ENCODE results near the gene APBA2. TPM values are rescaled to one million over a fixed set of nuclear protein-coding genes. Genes with fewer than 3 reads are reported as not detected.

The APBA2 gene
- total RNA-seq, 2 donors from 2014 or later, result 0.77 to 1.0 TPM

- no peak for DNase-seq
- Histone ChIP-seq H3K9me3 (no peaks in the 10 kb centered on the region), H3K27ac (no peak overlapping the region), H3K27me3 (no peaks in the 10 kb centered on the region), H3K36me3 (no peaks in the 10 kb centered on the region), H3K4me1 (no peaks in the 10 kb centered on the region), H3K9ac (ENCODE audit: low read depth in 2 of 2, low read length in 2 of 2) (no peak overlapping the region), H3K4me3 (no peak overlapping the region)
- TF ChIP-seq CTCF (IDR thresholded peaks at IDR 0.05), result no peak
- intact Hi-C loops (cut with DNase I), result no loop called here
These were observed 73.6 kb downstream of the APBA2 start for GRCh38 chr15:28959326-28959725.

GRCh38 chr15:28960979-28961378, 75.2 kb downstream of the APBA2 start:
- no peak for DNase-seq
- no peak overlapping the region for H3K4me3 ChIP-seq
- no peaks in the 10 kb centered on the region for H3K27me3 ChIP-seq
- intact Hi-C loops (cut with DNase I), result no loop called here
- H3K9ac ChIP-seq (ENCODE audit: low read depth in 2 of 2, low read length in 2 of 2), result no peak overlapping the region
- TF ChIP-seq CTCF (IDR thresholded peaks at IDR 0.05), result no peak
- no peaks in the 10 kb centered on the region for H3K4me1 ChIP-seq
- H3K36me3 ChIP-seq, result no peaks in the 10 kb centered on the region
- no peak overlapping the region for H3K27ac ChIP-seq
- no peaks in the 10 kb centered on the region for H3K9me3 ChIP-seq

GRCh38 chr15:28961391-28961790, 75.6 kb downstream of the APBA2 start:
- no peak for TF ChIP-seq CTCF (IDR thresholded peaks at IDR 0.05)
- Histone ChIP-seq H3K9ac (ENCODE audit: low read depth in 2 of 2, low read length in 2 of 2) (no peak overlapping the region), H3K4me3 (no peak overlapping the region), H3K4me1 (no peaks in the 10 kb centered on the region), H3K9me3 (no peaks in the 10 kb centered on the region), H3K27ac (no peak overlapping the region), H3K36me3 (no peaks in the 10 kb centered on the region), H3K27me3 (no peaks in the 10 kb centered on the region)
- intact Hi-C loops (cut with DNase I), result no loop called here
- DNase-seq, result no peak

DNA sequence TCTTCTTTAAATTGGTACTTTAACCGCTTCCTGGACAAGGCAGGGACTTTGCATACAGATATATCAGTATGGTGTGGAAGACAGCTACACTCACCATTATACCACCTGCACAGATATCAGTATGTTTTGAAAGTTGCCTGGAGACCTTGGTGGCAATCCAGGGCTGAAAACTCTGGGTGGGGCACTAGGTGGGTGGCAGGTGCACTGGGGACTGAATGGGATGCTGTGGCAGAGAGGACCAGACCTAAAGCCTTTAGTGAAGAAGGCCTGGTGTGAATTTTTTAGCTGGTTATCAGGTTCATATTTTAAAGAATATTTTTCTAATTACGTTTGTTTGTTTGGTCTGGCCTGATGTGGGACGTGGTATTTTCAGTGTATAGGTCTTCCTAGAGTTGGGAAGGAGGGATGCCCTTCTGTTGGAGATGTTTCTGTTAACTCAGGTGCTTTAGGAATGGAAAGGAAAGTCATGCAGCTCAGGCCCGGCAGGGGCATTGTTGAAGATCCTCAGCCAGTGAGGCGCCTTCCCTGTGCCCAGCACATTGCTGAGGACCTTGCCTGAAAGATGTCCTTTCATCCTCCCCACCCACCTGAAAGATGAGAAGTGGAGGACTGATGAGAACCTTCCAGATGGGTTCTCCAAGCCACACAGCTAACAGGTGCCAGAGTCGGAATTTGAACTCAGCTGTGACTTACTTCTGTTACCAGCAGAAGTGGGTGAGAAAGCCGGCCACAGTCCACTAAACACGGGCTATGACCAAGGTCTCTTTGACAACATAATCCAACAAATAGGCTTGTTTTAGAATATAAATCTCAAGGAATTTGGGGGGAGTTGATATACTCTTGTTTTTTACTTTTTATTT, 77.3 kb downstream of the APBA2 start:
- no peak for TF ChIP-seq CTCF (IDR thresholded peaks at IDR 0.05)
- DNase-seq, result no peak
- H3K36me3 ChIP-seq, result no peaks in the 10 kb centered on the region
- H3K27ac ChIP-seq, result no peak overlapping the region
- H3K4me3 ChIP-seq, result no peak overlapping the region
- H3K4me1 ChIP-seq, result no peaks in the 10 kb centered on the region
- H3K27me3 ChIP-seq, result no peaks in the 10 kb centered on the region
- H3K9me3 ChIP-seq, result no peaks in the 10 kb centered on the region
- intact Hi-C loops (cut with DNase I), result no loop called here
- H3K9ac ChIP-seq (ENCODE audit: low read depth in 2 of 2, low read length in 2 of 2), result no peak overlapping the region

GRCh38 chr15:28963711-28964081, 77.9 kb downstream of the APBA2 start:
- intact Hi-C loops (cut with DNase I), result no loop called here
- Histone ChIP-seq H3K27me3 (no peaks in the 10 kb centered on the region), H3K9me3 (no peaks in the 10 kb centered on the region), H3K4me3 (no peak overlapping the region), H3K9ac (ENCODE audit: low read depth in 2 of 2, low read length in 2 of 2) (no peak overlapping the region), H3K4me1 (no peaks in the 10 kb centered on the region), H3K36me3 (no peaks in the 10 kb centered on the region), H3K27ac (no peak overlapping the region)
- no peak for TF ChIP-seq CTCF (IDR thresholded peaks at IDR 0.05)
- DNase-seq, result no peak

Measured in colonic mucosa (tissue), 4 donors.